ENCODE results near the gene WFIKKN1. TPM values are rescaled to one million over a fixed set of nuclear protein-coding genes. Genes with fewer than 3 reads are reported as not detected.

Gene WFIKKN1
- total and polyA plus RNA-seq, 2 of the 13 experiments (the other 11 are each of a cell fraction or from before 2014, with no cell fraction given), result 1.7 to 4.9 TPM

GRCh38 chr16:645852-646678 lies 15.3 kb downstream of the WFIKKN1 start (continued):
- TF ChIP-seq SP5 (CRISPR knock-in tag; IDR thresholded peaks at IDR 0.05; ENCODE audit: borderline replicate concordance, low read depth), result peak; percentile 52
- no peak for TF ChIP-seq MTERF4 (CRISPR knock-in tag; IDR thresholded peaks at IDR 0.05)
- TF ChIP-seq MED8 (CRISPR knock-in tag; IDR thresholded peaks at IDR 0.05; ENCODE audit: insufficient replicate concordance), result no peak
- no peak for TF ChIP-seq JDP2 (CRISPR knock-in tag; IDR thresholded peaks at IDR 0.05; ENCODE audit: borderline replicate concordance)
- no peak for TF ChIP-seq SNAPC5 (CRISPR knock-in tag; IDR thresholded peaks at IDR 0.05; ENCODE audit: borderline replicate concordance)
- TF ChIP-seq SP4 (CRISPR knock-in tag; IDR thresholded peaks at IDR 0.05), result no peak; the same call in 1 of the 2 replicates
- peak; percentile 50; the same call in 1 of the 2 replicates for TF ChIP-seq NR2F6 (IDR thresholded peaks at IDR 0.05)
- TF ChIP-seq NR2F6 (CRISPR knock-in tag; IDR thresholded peaks at IDR 0.05), result peak; percentile 80
- no peak for TF ChIP-seq ZSCAN21 (CRISPR knock-in tag; IDR thresholded peaks at IDR 0.05; ENCODE audit: borderline replicate concordance)
- TF ChIP-seq JUND (CRISPR knock-in tag; IDR thresholded peaks at IDR 0.05), result no peak
- TF ChIP-seq MNT (IDR thresholded peaks at IDR 0.05), result no peak
- no peak for TF ChIP-seq PCBP1 (IDR thresholded peaks at IDR 0.05; ENCODE audit: borderline replicate concordance, low read depth, low read length)
- TF ChIP-seq ZNF773 (CRISPR knock-in tag; IDR thresholded peaks at IDR 0.05; ENCODE audit: borderline replicate concordance), result no peak
- TF ChIP-seq NFIB (CRISPR knock-in tag; IDR thresholded peaks at IDR 0.05; ENCODE audit: borderline replicate concordance), result no peak
- no peak for TF ChIP-seq ISX (CRISPR knock-in tag; conservative IDR thresholded peaks at IDR 0.05)
- no peak for TF ChIP-seq ZEB1 (IDR thresholded peaks at IDR 0.05; ENCODE audit: insufficient replicate concordance, low read depth)
- no peak for TF ChIP-seq THAP7 (CRISPR knock-in tag; IDR thresholded peaks at IDR 0.05)
- TF ChIP-seq DDIT3 (CRISPR knock-in tag; IDR thresholded peaks at IDR 0.05), result no peak
- TF ChIP-seq CENPT (CRISPR knock-in tag; IDR thresholded peaks at IDR 0.05; ENCODE audit: low read depth), result no peak
- no peak for TF ChIP-seq BRCA1 (CRISPR knock-in tag; IDR thresholded peaks at IDR 0.05)
- TF ChIP-seq IRX3 (CRISPR knock-in tag; IDR thresholded peaks at IDR 0.05; ENCODE audit: borderline replicate concordance, low read depth), result no peak
- TF ChIP-seq ZNF670 (CRISPR knock-in tag; IDR thresholded peaks at IDR 0.05; ENCODE audit: borderline replicate concordance), result 0 out of 2 replicates have a peak, but pooled peaks have one; percentile 28
- TF ChIP-seq ZNF720 (CRISPR knock-in tag; IDR thresholded peaks at IDR 0.05), result no peak
- no peak for TF ChIP-seq NCOR1 (IDR thresholded peaks at IDR 0.05; ENCODE audit: borderline replicate concordance, low read length)
- TF ChIP-seq ATF2 (CRISPR knock-in tag; IDR thresholded peaks at IDR 0.05), result peak; percentile 62; the same call in 1 of the 2 replicates
- TF ChIP-seq KMT2B (CRISPR knock-in tag; IDR thresholded peaks at IDR 0.05), result peak; percentile 29; the same call in 1 of the 2 replicates
